GM21390 (cell line): ENCODE measurements around the gene BOLA2.
"Not testable (repeated sequence)": the region's sequence is repeated elsewhere in the genome, so short reads cannot be mapped to it uniquely, and the experiment has no call there.

Source experiments
- ATAC-seq: cut with Tn5 transposase; IDR thresholded peaks from one replicate; pipeline ENCODE4 v1.9.1; 2021; ENCODE audit not compliant: unreplicated experiment

BOLA2 gene

GRCh38 chr16:29454269-29454668 lies at the start of gene BOLA2, which contains the start of gene SLX1B:
Gene BOLA2 (minus strand): TSS chr16:29454351. CDS start chr16:29454253, 98 bp downstream.
Gene SLX1B (plus strand): TSS chr16:29454533.
- ATAC-seq: peak; percentile 77

- ATAC-seq: not testable (repeated sequence)
These were observed 28.1 kb upstream of the BOLA2 start for GRCh38 chr16:29482276-29482675.

- ATAC-seq: not testable (repeated sequence)
These were observed 17.9 kb upstream of the BOLA2 start for GRCh38 chr16:29472065-29472464.

- not testable (repeated sequence) for ATAC-seq
These were observed 15.5 kb upstream of the BOLA2 start for GRCh38 chr16:29469660-29470059.

GRCh38 chr16:29467654-29468366 lies 13.7 kb upstream of the BOLA2 start:
- ATAC-seq: not testable (repeated sequence)

- ATAC-seq: not testable (repeated sequence)
These were observed 12.8 kb upstream of the BOLA2 start for GRCh38 chr16:29466904-29467303.

- ATAC-seq: not testable (repeated sequence)
These were observed 12.1 kb upstream of the BOLA2 start for GRCh38 chr16:29465985-29466824.

- ATAC-seq: not testable (repeated sequence)
These were observed 6.5 kb upstream of the BOLA2 start for GRCh38 chr16:29460647-29461030.

GRCh38 chr16:29459706-29460646 lies 5.8 kb upstream of the BOLA2 start, which contains the start of gene SULT1A4:
Gene SULT1A4 (plus strand): TSS chr16:29459913. CDS start chr16:29461386, 1,473 bp downstream.
- not testable (repeated sequence) for ATAC-seq

- ATAC-seq: not testable (repeated sequence)
These were observed 3.5 kb upstream of the BOLA2 start for GRCh38 chr16:29457660-29458059.

GRCh38 chr16:29454828-29455227 lies 677 bp upstream of the BOLA2 start:
- peak; percentile 56 for ATAC-seq

GRCh38 chr16:29453754-29454153 lies 397 bp downstream of the BOLA2 start:
- peak; percentile 19 for ATAC-seq

- ATAC-seq: not testable (repeated sequence)
These were observed 28.8 kb downstream of the BOLA2 start for GRCh38 chr16:29425390-29425789.

GRCh38 chr16:29423587-29423986 lies 30.6 kb downstream of the BOLA2 start:
- not testable (repeated sequence) for ATAC-seq

GRCh38 chr16:29405249-29405648 lies 48.9 kb downstream of the BOLA2 start:
- not testable (repeated sequence) for ATAC-seq
